K562 (cell line): ENCODE measurements around the gene FXYD3. TPM values are rescaled to one million over a fixed set of nuclear protein-coding genes. Genes with fewer than 3 reads are reported as not detected.

Source experiments
- ATAC-seq: fragments of 200-7000 bp; cut with Tn5 transposase; 3 replicates; pipeline ENCODE4 v1.9.1; 2020; ENCODE audit warnings: moderate library complexity
- BruUV-seq: library from RNA; stranded (reverse); fragments of 400-500 nt; replicated peaks from 2 replicates; lab custom pipeline; 2021; lab: Mats Ljungman, UMichigan
- CTCF ChIA-PET: fragments of 300-600 bp; formaldehyde crosslinking; extraction: SDS; loops from one replicate; lab custom pipeline; 2021; ENCODE audit warnings: low intra/inter-chr PET ratio; lab: Yijun Ruan, JAX
- POLR2A ChIA-PET: fragments of 300-600, 350-650 bp; sonication (Branson Sonifier 250); formaldehyde crosslinking; extraction: SDS; loops from one replicate; lab custom pipeline; 2021; ENCODE audit warnings: antibody characterized with exemption, inconsistent platforms; lab: Yijun Ruan, JAX
- DNase-seq, 4 experiments: peaks; one replicate each; pipeline versions ENCODE4 v3.0.0 to v3.0.0-alpha.2; 2011 to 2018; ENCODE audit warnings: low spot score in 3 of 4, mixed read lengths in 3 of 4; ENCODE audit errors: extremely low read depth in 1 of 4
- FAIRE-seq: peaks from 2 replicates; lab custom pipeline; 2011; peaks lifted over from hg19 to GRCh38; lab: Jason Lieb, UNC
- H2AFZ ChIP-seq: 2 replicates; pipeline ENCODE4 v1.6.0; 2011; ENCODE audit warnings: low read depth, low read length, control low read depth, inconsistent platforms
- H3K27ac ChIP-seq: fragments of 200-600 bp; 3 replicates; pipeline ENCODE4 v1.8.0; 2011; ENCODE audit warnings: low read depth, mild to moderate bottlenecking, control low read depth, inconsistent platforms, low read length, moderate library complexity, mixed read lengths; ENCODE audit errors: extremely low read depth
- H3K27me3 ChIP-seq, 2 experiments: fragments of 300-600 bp in 1 of 2; 2 replicates in 1 of 2; 3 replicates in 1 of 2; pipeline versions ENCODE4 v1.6.0 to v1.8.0; 2011; ENCODE audit warnings: inconsistent platforms in 2 of 2, low read length in 2 of 2, mild to moderate bottlenecking in 1 of 2, mixed read lengths in 1 of 2, moderate library complexity in 1 of 2; ENCODE audit not compliant: control insufficient read depth in 2 of 2, insufficient read depth in 2 of 2
- H3K36me3 ChIP-seq: fragments of 300-600 bp; 3 replicates; pipeline ENCODE4 v1.8.0; 2011; ENCODE audit warnings: mild to moderate bottlenecking, low read length, inconsistent platforms; ENCODE audit not compliant: control insufficient read depth, insufficient read depth
- H3K4me1 ChIP-seq, 2 experiments: fragments of 200-600 bp in 1 of 2; replicated peaks in 1 of 2; 2 replicates in 1 of 2; 3 replicates in 1 of 2; pipeline versions ENCODE4 v1.5.1 to v1.8.0; 2011; ENCODE audit warnings: inconsistent platforms in 2 of 2, low read length in 2 of 2, mild to moderate bottlenecking in 1 of 2, mixed read lengths in 1 of 2, moderate library complexity in 1 of 2; ENCODE audit not compliant: control insufficient read depth in 2 of 2, insufficient read depth in 2 of 2
- H3K4me2 ChIP-seq: 2 replicates; pipeline ENCODE4 v1.6.1; 2011; ENCODE audit warnings: low read length, control low read depth, inconsistent platforms, mixed read lengths; ENCODE audit not compliant: insufficient read depth
- H3K4me3 ChIP-seq: fragments of 200-600 bp; sonication (generic), shearing (Covaris generic); 2 replicates; pipeline ENCODE4 v1.5.1; 2016; ENCODE audit warnings: control low read depth, inconsistent platforms
- H3K79me2 ChIP-seq: fragments of 200-600 bp; 3 replicates; pipeline ENCODE4 v1.8.0; 2011; ENCODE audit warnings: low read length, inconsistent platforms; ENCODE audit not compliant: control insufficient read depth, insufficient read depth
- H3K9ac ChIP-seq, 2 experiments: 2 replicates each; pipeline versions ENCODE4 v1.6.0 to v1.6.1; 2011; ENCODE audit warnings: low read depth in 2 of 2, low read length in 2 of 2, control low read depth in 1 of 2, inconsistent platforms in 1 of 2, mild to moderate bottlenecking in 1 of 2, mixed read lengths in 1 of 2; ENCODE audit not compliant: insufficient read depth in 1 of 2
- H3K9me1 ChIP-seq: one replicate; pipeline ENCODE4 v1.6.0; 2011; ENCODE audit warnings: inconsistent platforms, mild to moderate bottlenecking, low read length, moderate library complexity; ENCODE audit not compliant: control insufficient read depth, insufficient read depth
- H3K9me3 ChIP-seq: replicated peaks from 2 replicates; pipeline ENCODE4 v1.5.1; 2011; ENCODE audit warnings: low read depth, low read length, inconsistent platforms; ENCODE audit not compliant: control insufficient read depth, insufficient read depth
- H4K20me1 ChIP-seq: replicated peaks from 2 replicates; pipeline ENCODE4 v1.6.1; 2011; ENCODE audit warnings: low read length, inconsistent platforms, mixed read lengths; ENCODE audit not compliant: control insufficient read depth, insufficient read depth
- DACH1 ChIP-seq: fragments of 450-650 bp; IDR thresholded peaks from 2 replicates; pipeline ENCODE4 v1.6.1; 2018; ENCODE audit not compliant: partially characterized antibody
- FOXM1 ChIP-seq, 2 experiments: fragments of 450-650 bp in 1 of 2; sonication (generic) in 1 of 2; formaldehyde crosslinking in 1 of 2; IDR thresholded peaks; 2 replicates each; pipeline versions ENCODE4 v1.6.1 to v1.9.0; 2017 to 2022; ENCODE audit warnings: low read depth in 2 of 2, mild to moderate bottlenecking in 2 of 2, missing genetic modification reagents in 1 of 2, moderate library complexity in 1 of 2
- MCM7 ChIP-seq, 2 experiments: fragments of 450-650 bp; IDR thresholded peaks; 2 replicates each; pipeline ENCODE4 v1.6.1; 2016 to 2018
- NCOA1 ChIP-seq: fragments of 450-650 bp; IDR thresholded peaks from 2 replicates; pipeline ENCODE4 v1.6.1; 2016; ENCODE audit warnings: low read depth
- NR1H2 ChIP-seq: sonication (generic); formaldehyde crosslinking; IDR thresholded peaks from 2 replicates; pipeline ENCODE4 v1.4.0; 2020; ENCODE audit warnings: mild to moderate bottlenecking, missing genetic modification reagents
- PHB ChIP-seq: fragments of 250-450 bp; sonication (Bioruptor Pico); IDR thresholded peaks from 2 replicates; pipeline ENCODE4 v1.5.0; 2021
- SRSF7 ChIP-seq: fragments of 200-400 bp; formaldehyde crosslinking; optimal IDR thresholded peaks from 2 replicates; pipeline ENCODE3; 2017; ENCODE audit warnings: mild to moderate bottlenecking, low read depth, low read length
- WGBS: fragments of 100-300 bp; shearing (Covaris generic); methylation state at CpG from one replicate; pipeline ENCODE4 v1.1.6; 2016; ENCODE audit warnings: low coverage, mixed read lengths; ENCODE audit not compliant: insufficient coverage; ENCODE audit errors: missing lambda C conversion rate; 5-methylcytosine and 5-hydroxymethylcytosine counted together
- in situ Hi-C: fragments of 300-500 bp; cut with MboI; formaldehyde crosslinking; loops from 4 replicates; pipeline ENCODE4 v1.15.0; 2018; ENCODE audit warnings: inconsistent platforms, mixed read lengths
- intact Hi-C: fragments of 100-400 bp; cut with micrococcal nuclease; formaldehyde crosslinking; loops from 2 replicates; pipeline ENCODE4 v1.14.2; 2022
- polyA plus RNA-seq, 8 experiments: library from polyadenylated mRNA; depleted of rRNA in 4 of 8; stranded (reverse) in 5 of 8; unstranded in 3 of 8; fragments of >200 nt; fragmentation: Nextera tagmentation in 2 of 8; fragmentation: Illumina TruSeq in 1 of 8; extraction: Ambion mirVana in 2 of 8; extraction: Trizol in 1 of 8; gene quantifications; 2 replicates each; pipeline versions ENCODE4 v1.2.1 to v1.2.3, GENCODE V29; 2011 to 2014; ENCODE audit warnings: inconsistent platforms in 1 of 8, missing spikeins in 1 of 8
- total RNA-seq, 7 experiments: library from RNA; depleted of rRNA in 6 of 7; stranded (reverse); fragments of >200 nt in 6 of 7; fragmentation: Illumina TruSeq in 2 of 7; extraction: Trizol in 2 of 7; gene quantifications; 2 replicates each; pipeline versions ENCODE4 v1.2.1 to v1.2.3, GENCODE V29; 2011 to 2021; ENCODE audit warnings: low replicate concordance in 1 of 7
- TF ChIP-seq, protein P1 (sequence below): sonication (generic); formaldehyde crosslinking; IDR thresholded peaks from 2 replicates; pipeline ENCODE4 v1.8.1; 2023; ENCODE audit warnings: missing genetic modification reagents, mild to moderate bottlenecking, borderline replicate concordance
- TF ChIP-seq, protein P2 (sequence below): sonication (generic); formaldehyde crosslinking; IDR thresholded peaks from 2 replicates; pipeline ENCODE4 v1.9.0; 2022; ENCODE audit warnings: mild to moderate bottlenecking, missing genetic modification reagents
- TF ChIP-seq, protein P3 (sequence below): fragments of 250-450 bp; sonication (Bioruptor Pico); IDR thresholded peaks from 2 replicates; pipeline ENCODE4 v1.5.0; 2020; ENCODE audit warnings: mild to moderate bottlenecking, borderline replicate concordance

FXYD3 gene
- total and polyA plus RNA-seq, 9 of the 15 experiments (the other 6 are each of a cell fraction or from before 2014, with no cell fraction given) = 0.24 TPM; not detected in 8

DNA sequence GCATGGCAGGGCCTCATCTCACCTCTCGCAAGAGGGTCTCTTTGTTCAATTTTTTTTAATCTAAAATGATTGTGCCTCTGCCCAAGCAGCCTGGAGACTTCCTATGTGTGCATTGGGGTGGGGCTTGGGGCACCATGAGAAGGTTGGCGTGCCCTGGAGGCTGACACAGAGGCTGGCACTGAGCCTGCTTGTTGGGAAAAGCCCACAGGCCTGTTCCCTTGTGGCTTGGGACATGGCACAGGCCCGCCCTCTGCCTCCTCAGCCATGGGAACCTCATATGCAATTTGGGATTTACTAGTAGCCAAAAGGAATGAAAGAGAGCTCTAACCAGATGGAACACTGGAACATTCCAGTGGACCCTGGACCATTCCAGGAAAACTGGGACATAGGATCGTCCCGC is 8.0 kb downstream of the FXYD3 start:
- TF ChIP-seq, protein P1, sequence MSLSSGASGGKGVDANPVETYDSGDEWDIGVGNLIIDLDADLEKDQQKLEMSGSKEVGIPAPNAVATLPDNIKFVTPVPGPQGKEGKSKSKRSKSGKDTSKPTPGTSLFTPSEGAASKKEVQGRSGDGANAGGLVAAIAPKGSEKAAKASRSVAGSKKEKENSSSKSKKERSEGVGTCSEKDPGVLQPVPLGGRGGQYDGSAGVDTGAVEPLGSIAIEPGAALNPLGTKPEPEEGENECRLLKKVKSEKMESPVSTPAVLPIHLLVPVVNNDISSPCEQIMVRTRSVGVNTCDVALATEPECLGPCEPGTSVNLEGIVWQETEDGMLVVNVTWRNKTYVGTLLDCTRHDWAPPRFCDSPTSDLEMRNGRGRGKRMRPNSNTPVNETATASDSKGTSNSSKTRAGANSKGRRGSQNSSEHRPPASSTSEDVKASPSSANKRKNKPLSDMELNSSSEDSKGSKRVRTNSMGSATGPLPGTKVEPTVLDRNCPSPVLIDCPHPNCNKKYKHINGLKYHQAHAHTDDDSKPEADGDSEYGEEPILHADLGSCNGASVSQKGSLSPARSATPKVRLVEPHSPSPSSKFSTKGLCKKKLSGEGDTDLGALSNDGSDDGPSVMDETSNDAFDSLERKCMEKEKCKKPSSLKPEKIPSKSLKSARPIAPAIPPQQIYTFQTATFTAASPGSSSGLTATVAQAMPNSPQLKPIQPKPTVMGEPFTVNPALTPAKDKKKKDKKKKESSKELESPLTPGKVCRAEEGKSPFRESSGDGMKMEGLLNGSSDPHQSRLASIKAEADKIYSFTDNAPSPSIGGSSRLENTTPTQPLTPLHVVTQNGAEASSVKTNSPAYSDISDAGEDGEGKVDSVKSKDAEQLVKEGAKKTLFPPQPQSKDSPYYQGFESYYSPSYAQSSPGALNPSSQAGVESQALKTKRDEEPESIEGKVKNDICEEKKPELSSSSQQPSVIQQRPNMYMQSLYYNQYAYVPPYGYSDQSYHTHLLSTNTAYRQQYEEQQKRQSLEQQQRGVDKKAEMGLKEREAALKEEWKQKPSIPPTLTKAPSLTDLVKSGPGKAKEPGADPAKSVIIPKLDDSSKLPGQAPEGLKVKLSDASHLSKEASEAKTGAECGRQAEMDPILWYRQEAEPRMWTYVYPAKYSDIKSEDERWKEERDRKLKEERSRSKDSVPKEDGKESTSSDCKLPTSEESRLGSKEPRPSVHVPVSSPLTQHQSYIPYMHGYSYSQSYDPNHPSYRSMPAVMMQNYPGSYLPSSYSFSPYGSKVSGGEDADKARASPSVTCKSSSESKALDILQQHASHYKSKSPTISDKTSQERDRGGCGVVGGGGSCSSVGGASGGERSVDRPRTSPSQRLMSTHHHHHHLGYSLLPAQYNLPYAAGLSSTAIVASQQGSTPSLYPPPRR (CRISPR knock-in tag) = no peak
- TF ChIP-seq FOXM1 (IDR thresholded peaks at IDR 0.05; ENCODE audit: low read depth) = no peak
- TF ChIP-seq FOXM1 (CRISPR knock-in tag; IDR thresholded peaks at IDR 0.05; ENCODE audit: low read depth) = no peak
- TF ChIP-seq DACH1 = no peak
- TF ChIP-seq PHB (CRISPR knock-in tag) = no peak
- no peak for TF ChIP-seq MCM7 (IDR thresholded peaks at IDR 0.05)
- no peak for TF ChIP-seq NR1H2
- TF ChIP-seq, protein P2, sequence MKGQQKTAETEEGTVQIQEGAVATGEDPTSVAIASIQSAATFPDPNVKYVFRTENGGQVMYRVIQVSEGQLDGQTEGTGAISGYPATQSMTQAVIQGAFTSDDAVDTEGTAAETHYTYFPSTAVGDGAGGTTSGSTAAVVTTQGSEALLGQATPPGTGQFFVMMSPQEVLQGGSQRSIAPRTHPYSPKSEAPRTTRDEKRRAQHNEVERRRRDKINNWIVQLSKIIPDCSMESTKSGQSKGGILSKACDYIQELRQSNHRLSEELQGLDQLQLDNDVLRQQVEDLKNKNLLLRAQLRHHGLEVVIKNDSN = no peak
- no peak for TF ChIP-seq NCOA1
- TF ChIP-seq SRSF7 = no peak
- TF ChIP-seq, protein P3, sequence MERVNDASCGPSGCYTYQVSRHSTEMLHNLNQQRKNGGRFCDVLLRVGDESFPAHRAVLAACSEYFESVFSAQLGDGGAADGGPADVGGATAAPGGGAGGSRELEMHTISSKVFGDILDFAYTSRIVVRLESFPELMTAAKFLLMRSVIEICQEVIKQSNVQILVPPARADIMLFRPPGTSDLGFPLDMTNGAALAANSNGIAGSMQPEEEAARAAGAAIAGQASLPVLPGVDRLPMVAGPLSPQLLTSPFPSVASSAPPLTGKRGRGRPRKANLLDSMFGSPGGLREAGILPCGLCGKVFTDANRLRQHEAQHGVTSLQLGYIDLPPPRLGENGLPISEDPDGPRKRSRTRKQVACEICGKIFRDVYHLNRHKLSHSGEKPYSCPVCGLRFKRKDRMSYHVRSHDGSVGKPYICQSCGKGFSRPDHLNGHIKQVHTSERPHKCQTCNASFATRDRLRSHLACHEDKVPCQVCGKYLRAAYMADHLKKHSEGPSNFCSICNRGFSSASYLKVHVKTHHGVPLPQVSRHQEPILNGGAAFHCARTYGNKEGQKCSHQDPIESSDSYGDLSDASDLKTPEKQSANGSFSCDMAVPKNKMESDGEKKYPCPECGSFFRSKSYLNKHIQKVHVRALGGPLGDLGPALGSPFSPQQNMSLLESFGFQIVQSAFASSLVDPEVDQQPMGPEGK (CRISPR knock-in tag) = no peak
- TF ChIP-seq, all 486 proteins: peak for 0
- H3K4me1 ChIP-seq = peaks cover 8 to 42% of the 10 kb centered on the region in 2 experiments; a peak in 4 of 5 replicates
- no peaks in the 10 kb centered on the region for H3K79me2 ChIP-seq
- WGBS = 44% methylated on average over 5 of the region's 5 CpGs
- H3K9ac ChIP-seq = peak overlapping the region in 1 of 2 experiments; percentile 67; a peak in 1 of 4 replicates
- H2AFZ ChIP-seq = peak overlapping the region; percentile 99
- ATAC-seq (no peak), DNase-seq (no peak), FAIRE-seq (no peak)
- no peak overlapping the region for H3K27ac ChIP-seq
- H3K9me3 ChIP-seq = no peaks in the 10 kb centered on the region
- ChIA-PET POLR2A (interaction anchor here (0.7 to 1.4 kb wide), 3 partner anchors 18 to 112 kb away, joined by 3 to 5 read pairs (median 3); no protein-coding TSS in a partner anchor), CTCF (no interaction called here)
- H4K20me1 ChIP-seq = no peaks in the 10 kb centered on the region
- no peaks in the 10 kb centered on the region for H3K36me3 ChIP-seq
- H3K9me1 ChIP-seq = no peaks in the 10 kb centered on the region
- H3K27me3 ChIP-seq = peaks cover 0 to 6% of the 10 kb centered on the region in 2 experiments; a peak in 1 of 5 replicates
- intact Hi-C loops = no loop called here
- H3K4me2 ChIP-seq = peak overlapping the region; percentile 92; the same call in 1 of the 2 replicates
- no peak overlapping the region for H3K4me3 ChIP-seq
- in situ Hi-C loops = no loop called here
- BruUV-seq = no TSS peak
